Cerebellar cortex (tissue), 1 donor: ENCODE measurements around the gene TRAPPC3.
"Not testable (repeated sequence)": the region's sequence is repeated elsewhere in the genome, so short reads cannot be mapped to it uniquely, and the experiment has no call there.

Experiments used
- DNase-seq: peaks from one replicate; pipeline ENCODE4 v3.0.0-alpha.2; 2015; ENCODE audit warnings: low spot score

Gene TRAPPC3

GRCh38 chr1:36166136-36166535 is 16.9 kb upstream of the TRAPPC3 start:
- DNase-seq = no peak

GRCh38 chr1:36165145-36165544 is 15.9 kb upstream of the TRAPPC3 start:
- no peak for DNase-seq

GRCh38 chr1:36164361-36164760 is 15.1 kb upstream of the TRAPPC3 start:
- DNase-seq = no peak

- no peak for DNase-seq
Observed at GRCh38 chr1:36163426-36163825, 14.1 kb upstream of the TRAPPC3 start.

- no peak for DNase-seq
Observed at GRCh38 chr1:36162680-36163239, 13.5 kb upstream of the TRAPPC3 start.

GRCh38 chr1:36161641-36162531 is 12.6 kb upstream of the TRAPPC3 start:
- no peak for DNase-seq

- DNase-seq = no peak
Observed at GRCh38 chr1:36160949-36161485, 11.7 kb upstream of the TRAPPC3 start.

GRCh38 chr1:36160388-36160948 is 11.2 kb upstream of the TRAPPC3 start:
- no peak for DNase-seq

GRCh38 chr1:36159614-36160387 is 10.5 kb upstream of the TRAPPC3 start:
- DNase-seq = no peak

- not testable (repeated sequence) for DNase-seq
Observed at GRCh38 chr1:36158827-36159252, 9.6 kb upstream of the TRAPPC3 start.

- DNase-seq = no peak
Observed at GRCh38 chr1:36157973-36158826, 8.9 kb upstream of the TRAPPC3 start.

GRCh38 chr1:36157115-36157903 is 8.0 kb upstream of the TRAPPC3 start:
- DNase-seq = no peak

GRCh38 chr1:36156329-36157114 is 7.2 kb upstream of the TRAPPC3 start:
- DNase-seq = no peak

- DNase-seq = peak; percentile 77
Observed at GRCh38 chr1:36155408-36156328, 6.4 kb upstream of the TRAPPC3 start, which contains the start of gene MAP7D1. MAP7D1 (plus strand) TSS chr1:36156160; CDS start chr1:36156418, 258 bp downstream.

GRCh38 chr1:36154765-36155407 is 5.6 kb upstream of the TRAPPC3 start:
- no peak for DNase-seq

GRCh38 chr1:36154335-36154734 is 5.0 kb upstream of the TRAPPC3 start:
- no peak for DNase-seq

GRCh38 chr1:36153476-36153875 is 4.2 kb upstream of the TRAPPC3 start:
- DNase-seq = no peak

- no peak for DNase-seq
Observed at GRCh38 chr1:36151845-36152203, 2.5 kb upstream of the TRAPPC3 start.
